ENCODE data around the gene DAP. TPM values are rescaled to one million over a fixed set of nuclear protein-coding genes. Genes with fewer than 3 reads are reported as not detected.
"Not testable (repeated sequence)": the region's sequence is repeated elsewhere in the genome, so short reads cannot be mapped to it uniquely, and the experiment has no call there.

Gene DAP
- total and polyA plus RNA-seq, 5 donors: 43.2 to 77.0 (median 55.8) TPM

DNA sequence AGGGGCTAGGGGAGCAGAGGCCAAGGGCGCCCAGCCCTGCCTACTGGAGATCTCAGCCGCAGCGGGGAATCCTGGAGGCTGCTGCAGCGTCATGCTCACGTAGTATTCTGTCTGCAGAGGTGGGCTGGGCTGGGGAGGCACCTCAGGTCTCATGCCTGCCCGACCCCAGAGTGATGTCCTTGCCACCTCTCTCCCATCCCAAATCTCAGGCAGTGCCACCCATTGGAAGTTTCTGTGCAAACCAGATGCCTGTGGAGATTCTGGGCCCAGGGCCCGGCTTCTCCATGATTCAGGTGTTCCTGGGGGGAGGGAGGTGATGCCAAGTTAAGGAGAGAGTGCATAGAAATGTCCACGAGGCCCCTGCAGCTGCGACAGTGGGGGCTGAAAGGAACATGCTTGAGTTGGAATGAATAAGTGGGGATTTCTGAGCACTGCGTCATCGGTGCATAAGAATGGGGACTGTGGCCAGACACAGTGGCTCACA lies 125.1 kb downstream of the DAP start:
- 76% methylated on average over 11 of the region's 11 CpGs for WGBS
- no peak overlapping the region for H3K4me3 ChIP-seq (ENCODE audit: low read length)

GRCh38 chr5:10635257-10635866 lies 125.7 kb downstream of the DAP start:
- ATAC-seq: no peak
- DNase-seq: no peak
- no peaks in the 10 kb centered on the region for H3K4me1 ChIP-seq (ENCODE audit: control insufficient read depth, insufficient read depth, low read length)
- no peaks in the 10 kb centered on the region for H3K27me3 ChIP-seq (ENCODE audit: control insufficient read depth, insufficient read depth)
- H3K27ac ChIP-seq (ENCODE audit: low read length): no peak overlapping the region
- peaks cover 4% of the 10 kb centered on the region for H3K9me3 ChIP-seq (ENCODE audit: control insufficient read depth, low read length)
- intact Hi-C loops (cut with DNase I): no loop called here
- 76% methylated on average over 10 of the region's 10 CpGs for WGBS
- H3K4me3 ChIP-seq (ENCODE audit: low read length): no peak overlapping the region

More for the DNA sequence above, 125.1 kb downstream of the DAP start:
- ATAC-seq: no peak
- no peak for DNase-seq
- Histone ChIP-seq H3K27me3 (ENCODE audit: control insufficient read depth, insufficient read depth) (no peaks in the 10 kb centered on the region), H3K9me3 (ENCODE audit: control insufficient read depth, low read length) (peaks cover 4% of the 10 kb centered on the region), H3K4me1 (ENCODE audit: control insufficient read depth, insufficient read depth, low read length) (no peaks in the 10 kb centered on the region), H3K27ac (ENCODE audit: low read length) (no peak overlapping the region)
- intact Hi-C loops (cut with DNase I): no loop called here

DNA sequence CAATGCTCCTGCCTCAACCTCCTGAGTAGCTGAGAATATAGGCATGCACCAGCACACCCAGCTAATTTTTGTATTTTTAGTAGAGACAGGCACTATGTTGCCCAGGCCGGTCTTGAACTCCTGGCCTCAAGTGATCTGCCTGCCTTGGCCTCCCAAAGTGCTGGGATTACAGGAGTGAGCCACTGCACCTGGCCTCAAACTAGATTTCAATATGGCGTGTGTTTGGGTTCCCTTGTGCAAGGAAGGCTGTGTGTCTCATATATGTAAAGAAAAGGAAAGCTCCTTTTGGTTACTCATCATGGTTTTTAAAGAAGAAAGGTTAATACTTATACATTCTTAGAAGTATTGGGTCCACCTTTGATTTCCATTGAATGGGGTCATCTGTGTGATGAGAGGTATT lies 126.5 kb downstream of the DAP start:
- H3K4me1 ChIP-seq (ENCODE audit: control insufficient read depth, insufficient read depth, low read length): no peaks in the 10 kb centered on the region
- 96% methylated on average over 2 of the region's 2 CpGs for WGBS
- intact Hi-C loops (cut with DNase I): no loop called here

DNA sequence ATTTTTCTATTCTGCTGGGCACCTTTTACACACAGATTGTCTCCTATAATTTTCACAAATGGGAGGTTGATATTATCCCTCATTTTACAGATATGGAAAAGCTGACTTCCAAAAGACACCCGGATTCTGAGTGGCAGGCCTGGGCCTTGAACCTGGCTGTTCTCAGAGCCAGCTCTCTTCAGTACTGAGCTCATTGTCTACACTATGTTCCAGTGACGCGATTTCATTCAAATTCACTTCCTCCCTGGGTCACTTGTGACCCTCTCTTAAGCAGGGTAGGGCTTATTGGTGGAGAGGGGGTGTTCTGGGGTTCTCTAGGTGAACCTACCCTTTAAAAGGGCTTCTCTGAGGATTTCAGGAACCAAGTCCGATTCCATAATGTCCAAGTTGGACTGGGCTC lies 127.0 kb downstream of the DAP start:
- 79% methylated on average over 4 of the region's 4 CpGs for WGBS
- intact Hi-C loops (cut with DNase I): no loop called here
- Histone ChIP-seq H3K9me3 (ENCODE audit: control insufficient read depth, low read length) (no peaks in the 10 kb centered on the region), H3K4me3 (ENCODE audit: low read length) (no peak overlapping the region), H3K27ac (ENCODE audit: low read length) (no peak overlapping the region), H3K27me3 (ENCODE audit: control insufficient read depth, insufficient read depth) (no peaks in the 10 kb centered on the region), H3K4me1 (ENCODE audit: control insufficient read depth, insufficient read depth, low read length) (no peaks in the 10 kb centered on the region)
- no peak for DNase-seq
- ATAC-seq: no peak

More for the DNA sequence above, 126.5 kb downstream of the DAP start:
- Histone ChIP-seq H3K9me3 (ENCODE audit: control insufficient read depth, low read length) (no peaks in the 10 kb centered on the region), H3K27me3 (ENCODE audit: control insufficient read depth, insufficient read depth) (no peaks in the 10 kb centered on the region), H3K27ac (ENCODE audit: low read length) (no peak overlapping the region), H3K4me3 (ENCODE audit: low read length) (no peak overlapping the region)
- DNase-seq: no peak
- no peak for ATAC-seq

GRCh38 chr5:10633271-10634049 lies 127.6 kb downstream of the DAP start:
- Histone ChIP-seq H3K27ac (ENCODE audit: low read length) (no peak overlapping the region), H3K4me1 (ENCODE audit: control insufficient read depth, insufficient read depth, low read length) (no peaks in the 10 kb centered on the region), H3K9me3 (ENCODE audit: control insufficient read depth, low read length) (no peaks in the 10 kb centered on the region), H3K27me3 (ENCODE audit: control insufficient read depth, insufficient read depth) (no peaks in the 10 kb centered on the region), H3K4me3 (ENCODE audit: low read length) (no peak overlapping the region)
- DNase-seq (no peak), ATAC-seq (no peak)
- WGBS: 67% methylated on average over 28 of the region's 28 CpGs
- intact Hi-C loops (cut with DNase I): no loop called here

GRCh38 chr5:10632110-10632761 lies 128.8 kb downstream of the DAP start:
- Histone ChIP-seq H3K9me3 (ENCODE audit: control insufficient read depth, low read length) (no peaks in the 10 kb centered on the region), H3K4me3 (ENCODE audit: low read length) (no peak overlapping the region), H3K4me1 (ENCODE audit: control insufficient read depth, insufficient read depth, low read length) (peaks cover 1% of the 10 kb centered on the region), H3K27ac (ENCODE audit: low read length) (no peak overlapping the region), H3K27me3 (ENCODE audit: control insufficient read depth, insufficient read depth) (no peaks in the 10 kb centered on the region)
- intact Hi-C loops (cut with DNase I): no loop called here
- 83% methylated on average over 23 of the region's 23 CpGs for WGBS
- DNase-seq (no peak), ATAC-seq (no peak)

DNA sequence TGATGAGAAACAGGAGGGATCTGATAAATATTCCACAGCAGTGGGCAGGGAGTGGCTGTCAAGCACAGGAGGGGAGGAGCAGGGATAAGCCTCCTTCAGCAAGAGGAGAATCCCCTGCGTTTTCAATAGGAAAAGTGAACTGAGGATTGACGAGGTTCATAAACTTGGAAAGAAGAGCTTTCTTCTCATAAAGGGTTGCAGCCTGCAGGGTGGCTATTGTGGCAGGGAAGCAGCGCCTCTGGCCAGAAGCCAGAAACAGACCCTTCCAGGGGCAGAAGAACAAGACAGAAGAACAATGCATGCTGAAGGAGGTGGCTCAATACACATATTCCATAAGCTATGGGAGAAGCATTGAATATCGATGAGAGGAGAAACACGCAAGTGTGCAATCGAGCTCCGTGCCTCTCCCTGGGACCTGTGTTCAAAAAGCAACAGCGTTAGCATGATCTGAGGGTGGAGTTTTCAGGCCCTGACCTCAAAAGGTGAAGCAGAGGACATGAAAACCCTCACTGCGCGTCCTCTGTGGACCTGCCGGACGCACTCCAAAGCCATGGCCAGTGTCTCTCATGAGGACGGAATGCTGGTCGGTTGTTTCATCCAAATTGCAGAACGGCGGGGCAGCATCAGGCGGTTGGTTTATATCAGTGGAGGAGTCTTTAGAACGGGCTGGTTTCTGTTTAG lies 129.6 kb downstream of the DAP start:
- Histone ChIP-seq H3K4me1 (ENCODE audit: control insufficient read depth, insufficient read depth, low read length) (peaks cover 2% of the 10 kb centered on the region), H3K9me3 (ENCODE audit: control insufficient read depth, low read length) (no peaks in the 10 kb centered on the region), H3K4me3 (ENCODE audit: low read length) (no peak overlapping the region), H3K27ac (ENCODE audit: low read length) (no peak overlapping the region), H3K27me3 (ENCODE audit: control insufficient read depth, insufficient read depth) (no peaks in the 10 kb centered on the region)
- DNase-seq (no peak), ATAC-seq (no peak)
- 89% methylated on average over 18 of the region's 18 CpGs for WGBS
- intact Hi-C loops (cut with DNase I): no loop called here

DNA sequence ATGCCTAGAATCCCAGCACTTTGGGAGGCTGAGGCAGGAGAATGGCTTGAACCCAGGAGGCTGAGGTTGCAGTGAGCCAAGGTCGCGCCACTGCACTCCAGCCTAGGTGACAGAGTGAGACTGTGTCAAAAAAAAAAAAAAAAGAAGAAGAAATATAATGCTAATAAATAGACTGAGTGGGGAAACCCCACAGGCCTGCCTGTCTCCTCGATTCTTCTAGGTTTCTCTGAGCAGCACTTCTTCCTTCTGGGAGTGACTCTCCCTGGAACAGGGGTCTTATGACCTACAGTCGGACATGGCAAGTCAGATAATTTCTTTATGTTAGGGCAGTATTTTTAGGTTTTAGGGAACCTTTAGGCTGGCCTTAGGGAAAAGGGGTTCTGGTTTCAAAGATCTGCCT lies 130.3 kb downstream of the DAP start:
- DNase-seq; H3K4me1 ChIP-seq (ENCODE audit: control insufficient read depth, insufficient read depth, low read length); H3K9me3 ChIP-seq (ENCODE audit: control insufficient read depth, low read length); intact Hi-C loops (cut with DNase I); H3K27me3 ChIP-seq (ENCODE audit: control insufficient read depth, insufficient read depth); ATAC-seq; H3K4me3 ChIP-seq (ENCODE audit: low read length); H3K27ac ChIP-seq (ENCODE audit: low read length): not testable (repeated sequence)
- WGBS: 96% methylated on average over 4 of the region's 4 CpGs

GRCh38 chr5:10630126-10630525 lies 130.9 kb downstream of the DAP start:
- ATAC-seq (no peak), DNase-seq (no peak)
- no peak overlapping the region for H3K4me3 ChIP-seq (ENCODE audit: low read length)
- no peaks in the 10 kb centered on the region for H3K9me3 ChIP-seq (ENCODE audit: control insufficient read depth, low read length)
- H3K27me3 ChIP-seq (ENCODE audit: control insufficient read depth, insufficient read depth): no peaks in the 10 kb centered on the region
- H3K27ac ChIP-seq (ENCODE audit: low read length): no peak overlapping the region
- WGBS: 94% methylated on average over 5 of the region's 5 CpGs
- intact Hi-C loops (cut with DNase I): no loop called here
- peaks cover 2% of the 10 kb centered on the region for H3K4me1 ChIP-seq (ENCODE audit: control insufficient read depth, insufficient read depth, low read length)

GRCh38 chr5:10629682-10630081 lies 131.4 kb downstream of the DAP start:
- Histone ChIP-seq H3K9me3 (ENCODE audit: control insufficient read depth, low read length) (no peaks in the 10 kb centered on the region), H3K27ac (ENCODE audit: low read length) (no peak overlapping the region), H3K4me1 (ENCODE audit: control insufficient read depth, insufficient read depth, low read length) (peaks cover 2% of the 10 kb centered on the region), H3K27me3 (ENCODE audit: control insufficient read depth, insufficient read depth) (no peaks in the 10 kb centered on the region), H3K4me3 (ENCODE audit: low read length) (no peak overlapping the region)
- DNase-seq (no peak), ATAC-seq (no peak)
- 98% methylated on average over 5 of the region's 5 CpGs for WGBS
- intact Hi-C loops (cut with DNase I): loop anchor here (2.0 to 10.0 kb wide), 4 partner anchors 65 to 177 kb away; partner anchors contain the start of gene ANKRD33B (in 2 of the 4)
